ENCODE measurements around the gene OBP2B.
"Not testable (repeated sequence)": the region's sequence is repeated elsewhere in the genome, so short reads cannot be mapped to it uniquely, and the experiment has no call there.

Gene OBP2B

GRCh38 chr9:133170716-133171115 is 38.3 kb downstream of the OBP2B start:
- H3K18ac ChIP-seq (ENCODE audit: low read length) = peak overlapping the region; percentile 50
- H3K9me3 ChIP-seq (ENCODE audit: insufficient read depth, low read depth, low read length) = no peaks in the 10 kb centered on the region
- H3K27ac ChIP-seq (ENCODE audit: low read depth, low read length) = no peak overlapping the region
- peak overlapping the region; percentile 59 for H2AK5ac ChIP-seq (ENCODE audit: low read length)
- no peak overlapping the region for H3K4ac ChIP-seq (ENCODE audit: low read depth, low read length)
- H4K91ac ChIP-seq (ENCODE audit: low read depth, low read length) = peak overlapping the region; percentile 45
- H3K27me3 ChIP-seq (ENCODE audit: insufficient read depth, low read length) = no peaks in the 10 kb centered on the region
- H2BK12ac ChIP-seq (ENCODE audit: low read length) = peak overlapping the region; percentile 28
- no peak for DNase-seq
- peaks cover 9% of the 10 kb centered on the region for H3K79me1 ChIP-seq (ENCODE audit: low read length)
- H3K9ac ChIP-seq (ENCODE audit: low read length) = no peak overlapping the region
- H3K4me3 ChIP-seq (ENCODE audit: low read depth, low read length) = no peak overlapping the region
- no peaks in the 10 kb centered on the region for H3K79me2 ChIP-seq (ENCODE audit: control insufficient read depth, insufficient read depth, low read length, poor library complexity)
- peak overlapping the region; percentile 27 for H3K14ac ChIP-seq (ENCODE audit: low read length)
- H2BK5ac ChIP-seq (ENCODE audit: low read depth, low read length, poor library complexity) = no peak overlapping the region
- H3K4me1 ChIP-seq (ENCODE audit: control insufficient read depth in 1 of 2, insufficient read depth in 2 of 2, low read length in 2 of 2) = peaks cover 7 to 17% of the 10 kb centered on the region in 2 experiments
- no peak overlapping the region for H3K23ac ChIP-seq (ENCODE audit: low read length)
- H4K12ac ChIP-seq (ENCODE audit: low read depth, low read length) = no peak overlapping the region
- H2AFZ ChIP-seq (ENCODE audit: insufficient read depth, low read length, poor library complexity) = no peak overlapping the region
- no CpG with 5 or more reads among the region's 11 CpGs for whole genome bisulfite sequencing (ENCODE audit: extremely low coverage, insufficient coverage, insufficient read length)
- peak overlapping the region; percentile 49 for H2BK120ac ChIP-seq (ENCODE audit: insufficient read depth, low read length, poor library complexity)
- no peak overlapping the region for H3K4me2 ChIP-seq (ENCODE audit: low read length)
- H3K36me3 ChIP-seq (ENCODE audit: control insufficient read depth in 1 of 2, insufficient read depth in 2 of 2, low read length in 2 of 2) = no peaks in the 10 kb centered on the region
- H4K8ac ChIP-seq (ENCODE audit: low read depth, low read length) = no peak overlapping the region

GRCh38 chr9:133169687-133170086 is 39.4 kb downstream of the OBP2B start:
- WGBS (ENCODE audit: extremely low coverage, insufficient coverage, insufficient read length) = no CpG with 5 or more reads among the region's 12 CpGs
- not testable (repeated sequence) for H4K12ac ChIP-seq (ENCODE audit: low read depth, low read length); H3K18ac ChIP-seq (ENCODE audit: low read length); H3K4me2 ChIP-seq (ENCODE audit: low read length); H3K27me3 ChIP-seq (ENCODE audit: insufficient read depth, low read length); H3K79me2 ChIP-seq (ENCODE audit: control insufficient read depth, insufficient read depth, low read length, poor library complexity); H2AK5ac ChIP-seq (ENCODE audit: low read length); H3K23ac ChIP-seq (ENCODE audit: low read length); DNase-seq; H3K9ac ChIP-seq (ENCODE audit: low read length); H3K4me3 ChIP-seq (ENCODE audit: low read depth, low read length); H3K9me3 ChIP-seq (ENCODE audit: insufficient read depth, low read depth, low read length); H3K79me1 ChIP-seq (ENCODE audit: low read length); H2AFZ ChIP-seq (ENCODE audit: insufficient read depth, low read length, poor library complexity); H3K36me3 ChIP-seq (ENCODE audit: control insufficient read depth in 1 of 2, insufficient read depth in 2 of 2, low read length in 2 of 2)
- Histone ChIP-seq H4K91ac (ENCODE audit: low read depth, low read length) (peak overlapping the region; percentile 95), H3K14ac (ENCODE audit: low read length) (peak overlapping the region; percentile 32), H2BK5ac (ENCODE audit: low read depth, low read length, poor library complexity) (peak overlapping the region; percentile 79), H4K8ac (ENCODE audit: low read depth, low read length) (peak overlapping the region; percentile 9), H3K4me1 (ENCODE audit: control insufficient read depth in 1 of 2, insufficient read depth in 2 of 2, low read length in 2 of 2) (peaks cover 8 to 19% of the 10 kb centered on the region in 2 experiments), H3K27ac (ENCODE audit: low read depth, low read length) (peak overlapping the region; percentile 65), H2BK120ac (ENCODE audit: insufficient read depth, low read length, poor library complexity) (peak overlapping the region; percentile 86), H2BK12ac (ENCODE audit: low read length) (peak overlapping the region; percentile 37), H3K4ac (ENCODE audit: low read depth, low read length) (peak overlapping the region; percentile 16)

GRCh38 chr9:133169102-133169501 is 39.9 kb downstream of the OBP2B start:
- no peaks in the 10 kb centered on the region for H3K27me3 ChIP-seq (ENCODE audit: insufficient read depth, low read length)
- H4K8ac ChIP-seq (ENCODE audit: low read depth, low read length) = peak overlapping the region; percentile 7
- no peak overlapping the region for H4K12ac ChIP-seq (ENCODE audit: low read depth, low read length)
- DNase-seq = peak; percentile 27 to 34
- no peak overlapping the region for H3K23ac ChIP-seq (ENCODE audit: low read length)
- no peaks in the 10 kb centered on the region for H3K79me2 ChIP-seq (ENCODE audit: control insufficient read depth, insufficient read depth, low read length, poor library complexity)
- peak overlapping the region; percentile 13 for H2BK120ac ChIP-seq (ENCODE audit: insufficient read depth, low read length, poor library complexity)
- H3K9ac ChIP-seq (ENCODE audit: low read length) = no peak overlapping the region
- no peak overlapping the region for H2AK5ac ChIP-seq (ENCODE audit: low read length)
- H3K18ac ChIP-seq (ENCODE audit: low read length) = peak overlapping the region; percentile 6
- peak overlapping the region; percentile 0 for H2BK12ac ChIP-seq (ENCODE audit: low read length)
- H3K9me3 ChIP-seq (ENCODE audit: insufficient read depth, low read depth, low read length) = no peaks in the 10 kb centered on the region
- H2BK5ac ChIP-seq (ENCODE audit: low read depth, low read length, poor library complexity) = no peak overlapping the region
- no peaks in the 10 kb centered on the region for H3K36me3 ChIP-seq (ENCODE audit: control insufficient read depth in 1 of 2, insufficient read depth in 2 of 2, low read length in 2 of 2)
- H3K79me1 ChIP-seq (ENCODE audit: low read length) = peaks cover 11% of the 10 kb centered on the region
- no peak overlapping the region for H2AFZ ChIP-seq (ENCODE audit: insufficient read depth, low read length, poor library complexity)
- peak overlapping the region; percentile 9 for H3K14ac ChIP-seq (ENCODE audit: low read length)
- H4K91ac ChIP-seq (ENCODE audit: low read depth, low read length) = peak overlapping the region; percentile 47
- WGBS (ENCODE audit: extremely low coverage, insufficient coverage, insufficient read length) = no CpG with 5 or more reads among the region's 13 CpGs
- peak overlapping the region; percentile 6 for H3K4me2 ChIP-seq (ENCODE audit: low read length)
- peak overlapping the region; percentile 49 for H3K4me3 ChIP-seq (ENCODE audit: low read depth, low read length)
- no peak overlapping the region for H3K4ac ChIP-seq (ENCODE audit: low read depth, low read length)
- H3K4me1 ChIP-seq (ENCODE audit: control insufficient read depth in 1 of 2, insufficient read depth in 2 of 2, low read length in 2 of 2) = peaks cover 13 to 24% of the 10 kb centered on the region in 2 experiments
- H3K27ac ChIP-seq (ENCODE audit: low read depth, low read length) = peak overlapping the region; percentile 65

- no peak overlapping the region for H4K12ac ChIP-seq (ENCODE audit: low read depth, low read length)
- H3K36me3 ChIP-seq (ENCODE audit: control insufficient read depth in 1 of 2, insufficient read depth in 2 of 2, low read length in 2 of 2) = no peaks in the 10 kb centered on the region
- H2BK120ac ChIP-seq (ENCODE audit: insufficient read depth, low read length, poor library complexity) = peak overlapping the region; percentile 14
- H2BK5ac ChIP-seq (ENCODE audit: low read depth, low read length, poor library complexity) = no peak overlapping the region
- no peak overlapping the region for H3K4me3 ChIP-seq (ENCODE audit: low read depth, low read length)
- H3K18ac ChIP-seq (ENCODE audit: low read length) = no peak overlapping the region
- no CpG with 5 or more reads among the region's 6 CpGs for WGBS (ENCODE audit: extremely low coverage, insufficient coverage, insufficient read length)
- no peak for DNase-seq
- peak overlapping the region; percentile 4 for H3K14ac ChIP-seq (ENCODE audit: low read length)
- peaks cover 17% of the 10 kb centered on the region for H3K79me1 ChIP-seq (ENCODE audit: low read length)
- peaks cover 17 to 29% of the 10 kb centered on the region in 2 experiments for H3K4me1 ChIP-seq (ENCODE audit: control insufficient read depth in 1 of 2, insufficient read depth in 2 of 2, low read length in 2 of 2)
- H3K79me2 ChIP-seq (ENCODE audit: control insufficient read depth, insufficient read depth, low read length, poor library complexity) = peaks cover 2% of the 10 kb centered on the region
- H3K23ac ChIP-seq (ENCODE audit: low read length) = no peak overlapping the region
- no peak overlapping the region for H2AK5ac ChIP-seq (ENCODE audit: low read length)
- H3K27me3 ChIP-seq (ENCODE audit: insufficient read depth, low read length) = no peaks in the 10 kb centered on the region
- H2BK12ac ChIP-seq (ENCODE audit: low read length) = no peak overlapping the region
- H4K8ac ChIP-seq (ENCODE audit: low read depth, low read length) = no peak overlapping the region
- H4K91ac ChIP-seq (ENCODE audit: low read depth, low read length) = peak overlapping the region; percentile 47
- H3K9ac ChIP-seq (ENCODE audit: low read length) = no peak overlapping the region
- H2AFZ ChIP-seq (ENCODE audit: insufficient read depth, low read length, poor library complexity) = no peak overlapping the region
- peak overlapping the region; percentile 25 for H3K27ac ChIP-seq (ENCODE audit: low read depth, low read length)
- no peaks in the 10 kb centered on the region for H3K9me3 ChIP-seq (ENCODE audit: insufficient read depth, low read depth, low read length)
- H3K4me2 ChIP-seq (ENCODE audit: low read length) = no peak overlapping the region
- no peak overlapping the region for H3K4ac ChIP-seq (ENCODE audit: low read depth, low read length)
Measured at GRCh38 chr9:133168432-133168831, 40.6 kb downstream of the OBP2B start.

All from trophoblast cell (in vitro differentiated cells and primary cell).